HG02885 (cell line): ENCODE measurements around the gene FZD1.
A peak's percentile ranks its signal among the peaks of the same experiment; 100 is the strongest.

Source experiments
- ATAC-seq: cut with Tn5 transposase; IDR thresholded peaks from one replicate; pipeline ENCODE4 v1.9.1; 2021; ENCODE audit warnings: mild to moderate bottlenecking; ENCODE audit not compliant: unreplicated experiment, poor library complexity

The FZD1 gene

DNA sequence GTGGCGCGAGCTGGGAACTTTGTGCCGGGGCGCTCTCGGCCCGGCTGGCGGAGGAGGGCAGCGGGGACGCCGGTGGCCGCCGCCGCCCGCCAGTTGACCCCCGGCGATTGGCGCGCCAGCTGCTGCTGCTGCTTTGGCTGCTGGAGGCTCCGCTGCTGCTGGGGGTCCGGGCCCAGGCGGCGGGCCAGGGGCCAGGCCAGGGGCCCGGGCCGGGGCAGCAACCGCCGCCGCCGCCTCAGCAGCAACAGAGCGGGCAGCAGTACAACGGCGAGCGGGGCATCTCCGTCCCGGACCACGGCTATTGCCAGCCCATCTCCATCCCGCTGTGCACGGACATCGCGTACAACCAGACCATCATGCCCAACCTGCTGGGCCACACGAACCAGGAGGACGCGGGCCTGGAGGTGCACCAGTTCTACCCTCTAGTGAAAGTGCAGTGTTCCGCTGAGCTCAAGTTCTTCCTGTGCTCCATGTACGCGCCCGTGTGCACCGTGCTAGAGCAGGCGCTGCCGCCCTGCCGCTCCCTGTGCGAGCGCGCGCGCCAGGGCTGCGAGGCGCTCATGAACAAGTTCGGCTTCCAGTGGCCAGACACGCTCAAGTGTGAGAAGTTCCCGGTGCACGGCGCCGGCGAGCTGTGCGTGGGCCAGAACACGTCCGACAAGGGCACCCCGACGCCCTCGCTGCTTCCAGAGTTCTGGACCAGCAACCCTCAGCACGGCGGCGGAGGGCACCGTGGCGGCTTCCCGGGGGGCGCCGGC lies 870 bp downstream of the FZD1 start:
- ATAC-seq = peak; percentile 37

DNA sequence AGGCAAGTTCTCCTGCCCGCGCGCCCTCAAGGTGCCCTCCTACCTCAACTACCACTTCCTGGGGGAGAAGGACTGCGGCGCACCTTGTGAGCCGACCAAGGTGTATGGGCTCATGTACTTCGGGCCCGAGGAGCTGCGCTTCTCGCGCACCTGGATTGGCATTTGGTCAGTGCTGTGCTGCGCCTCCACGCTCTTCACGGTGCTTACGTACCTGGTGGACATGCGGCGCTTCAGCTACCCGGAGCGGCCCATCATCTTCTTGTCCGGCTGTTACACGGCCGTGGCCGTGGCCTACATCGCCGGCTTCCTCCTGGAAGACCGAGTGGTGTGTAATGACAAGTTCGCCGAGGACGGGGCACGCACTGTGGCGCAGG lies 1.4 kb downstream of the FZD1 start:
- no peak for ATAC-seq

DNA sequence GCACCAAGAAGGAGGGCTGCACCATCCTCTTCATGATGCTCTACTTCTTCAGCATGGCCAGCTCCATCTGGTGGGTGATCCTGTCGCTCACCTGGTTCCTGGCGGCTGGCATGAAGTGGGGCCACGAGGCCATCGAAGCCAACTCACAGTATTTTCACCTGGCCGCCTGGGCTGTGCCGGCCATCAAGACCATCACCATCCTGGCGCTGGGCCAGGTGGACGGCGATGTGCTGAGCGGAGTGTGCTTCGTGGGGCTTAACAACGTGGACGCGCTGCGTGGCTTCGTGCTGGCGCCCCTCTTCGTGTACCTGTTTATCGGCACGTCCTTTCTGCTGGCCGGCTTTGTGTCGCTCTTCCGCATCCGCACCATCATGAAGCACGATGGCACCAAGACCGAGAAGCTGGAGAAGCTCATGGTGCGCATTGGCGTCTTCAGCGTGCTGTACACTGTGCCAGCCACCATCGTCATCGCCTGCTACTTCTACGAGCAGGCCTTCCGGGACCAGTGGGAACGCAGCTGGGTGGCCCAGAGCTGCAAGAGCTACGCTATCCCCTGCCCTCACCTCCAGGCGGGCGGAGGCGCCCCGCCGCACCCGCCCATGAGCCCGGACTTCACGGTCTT lies 1.9 kb downstream of the FZD1 start:
- no peak for ATAC-seq

DNA sequence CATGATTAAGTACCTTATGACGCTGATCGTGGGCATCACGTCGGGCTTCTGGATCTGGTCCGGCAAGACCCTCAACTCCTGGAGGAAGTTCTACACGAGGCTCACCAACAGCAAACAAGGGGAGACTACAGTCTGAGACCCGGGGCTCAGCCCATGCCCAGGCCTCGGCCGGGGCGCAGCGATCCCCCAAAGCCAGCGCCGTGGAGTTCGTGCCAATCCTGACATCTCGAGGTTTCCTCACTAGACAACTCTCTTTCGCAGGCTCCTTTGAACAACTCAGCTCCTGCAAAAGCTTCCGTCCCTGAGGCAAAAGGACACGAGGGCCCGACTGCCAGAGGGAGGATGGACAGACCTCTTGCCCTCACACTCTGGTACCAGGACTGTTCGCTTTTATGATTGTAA lies 2.5 kb downstream of the FZD1 start:
- no peak for ATAC-seq

DNA sequence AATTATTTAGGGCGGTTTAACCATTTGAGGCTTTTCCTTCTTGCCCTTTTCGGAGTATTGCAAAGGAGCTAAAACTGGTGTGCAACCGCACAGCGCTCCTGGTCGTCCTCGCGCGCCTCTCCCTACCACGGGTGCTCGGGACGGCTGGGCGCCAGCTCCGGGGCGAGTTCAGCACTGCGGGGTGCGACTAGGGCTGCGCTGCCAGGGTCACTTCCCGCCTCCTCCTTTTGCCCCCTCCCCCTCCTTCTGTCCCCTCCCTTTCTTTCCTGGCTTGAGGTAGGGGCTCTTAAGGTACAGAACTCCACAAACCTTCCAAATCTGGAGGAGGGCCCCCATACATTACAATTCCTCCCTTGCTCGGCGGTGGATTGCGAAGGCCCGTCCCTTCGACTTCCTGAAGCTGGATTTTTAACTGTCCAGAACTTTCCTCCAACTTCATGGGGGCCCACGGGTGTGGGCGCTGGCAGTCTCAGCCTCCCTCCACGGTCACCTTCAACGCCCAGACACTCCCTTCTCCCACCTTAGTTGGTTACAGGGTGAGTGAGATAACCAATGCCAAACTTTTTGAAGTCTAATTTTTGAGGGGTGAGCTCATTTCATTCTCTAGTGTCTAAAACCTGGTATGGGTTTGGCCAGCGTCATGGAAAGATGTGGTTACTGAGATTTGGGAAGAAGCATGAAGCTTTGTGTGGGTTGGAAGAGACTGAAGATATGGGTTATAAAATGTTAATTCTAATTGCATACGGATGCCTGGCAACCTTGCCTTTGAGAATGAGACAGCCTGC lies 3.1 kb downstream of the FZD1 start:
- no peak for ATAC-seq

DNA sequence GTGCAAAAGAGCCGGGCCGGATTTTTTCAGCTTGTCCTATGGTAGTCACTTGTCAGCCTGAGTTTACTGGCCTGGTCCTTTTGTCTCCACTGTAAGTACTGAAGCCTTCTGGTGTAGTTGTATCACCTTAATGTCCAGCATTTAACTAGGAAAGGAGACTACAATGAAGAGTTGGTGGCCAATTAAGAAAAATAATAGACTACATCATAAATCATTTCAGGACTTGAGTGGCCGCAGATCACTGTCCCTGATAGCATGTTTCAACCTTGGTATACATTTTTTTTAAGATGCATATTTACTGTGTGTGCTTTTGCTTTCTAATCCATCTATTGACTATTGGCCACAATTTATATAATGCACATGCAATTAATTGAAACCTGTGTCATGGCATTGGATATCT lies 6.1 kb downstream of the FZD1 start:
- ATAC-seq = no peak

DNA sequence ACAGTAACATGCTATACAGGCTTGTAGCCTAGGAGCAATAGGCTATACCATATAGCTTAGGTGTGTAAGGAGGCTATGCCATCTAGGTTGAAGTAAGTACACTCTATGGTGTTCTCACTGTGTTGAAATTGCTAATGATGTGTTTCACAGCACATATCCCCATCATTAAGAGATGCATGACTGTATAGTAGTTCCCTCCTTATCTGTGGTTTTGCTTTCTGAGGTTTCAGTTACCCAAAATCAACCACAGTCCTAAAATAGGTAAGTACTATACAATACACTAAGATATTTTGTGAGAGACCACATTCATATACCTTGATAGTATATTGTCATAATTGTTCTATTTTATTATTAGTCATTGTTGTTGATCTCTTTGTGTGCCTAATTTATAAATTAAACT lies 12.7 kb downstream of the FZD1 start:
- peak; percentile 85 for ATAC-seq

DNA sequence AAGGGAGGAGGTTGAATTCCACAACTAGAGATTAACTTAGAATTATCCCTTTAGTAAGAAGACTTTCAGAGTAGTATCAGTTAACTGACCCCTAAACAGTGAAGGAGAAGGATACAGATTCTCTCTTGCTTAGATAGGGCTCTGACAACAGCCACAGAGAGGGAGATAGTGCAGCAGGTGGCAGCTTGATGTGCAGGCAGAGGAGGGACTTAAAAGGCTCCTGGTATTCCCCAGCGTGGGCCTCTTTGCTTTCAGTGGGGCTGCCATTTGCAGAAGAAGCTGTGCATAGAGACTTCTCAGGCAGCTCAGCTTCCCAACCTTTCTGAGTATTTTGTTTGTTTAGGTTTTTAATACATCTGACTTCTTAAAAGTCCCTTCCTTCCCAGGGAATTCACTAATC lies 16.0 kb downstream of the FZD1 start:
- peak; percentile 71 for ATAC-seq

DNA sequence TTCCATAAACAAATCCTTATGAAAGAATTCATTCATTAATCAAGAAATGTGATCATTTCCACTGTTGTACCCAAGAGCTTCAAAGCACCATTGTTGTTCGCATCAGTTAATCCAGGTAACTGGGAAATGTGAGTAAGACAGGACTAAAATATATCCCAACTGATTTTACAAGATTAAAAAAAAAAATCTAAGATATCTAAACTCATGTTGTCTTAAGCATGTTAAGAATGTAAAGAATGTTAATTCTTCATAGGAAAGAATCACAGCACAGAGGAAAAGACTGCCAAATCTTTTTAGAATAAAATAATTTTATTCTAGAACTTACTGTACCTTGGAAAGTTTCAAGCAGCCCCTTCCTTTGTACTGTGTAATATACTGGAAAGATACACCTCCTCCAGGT lies 16.4 kb downstream of the FZD1 start:
- no peak for ATAC-seq

DNA sequence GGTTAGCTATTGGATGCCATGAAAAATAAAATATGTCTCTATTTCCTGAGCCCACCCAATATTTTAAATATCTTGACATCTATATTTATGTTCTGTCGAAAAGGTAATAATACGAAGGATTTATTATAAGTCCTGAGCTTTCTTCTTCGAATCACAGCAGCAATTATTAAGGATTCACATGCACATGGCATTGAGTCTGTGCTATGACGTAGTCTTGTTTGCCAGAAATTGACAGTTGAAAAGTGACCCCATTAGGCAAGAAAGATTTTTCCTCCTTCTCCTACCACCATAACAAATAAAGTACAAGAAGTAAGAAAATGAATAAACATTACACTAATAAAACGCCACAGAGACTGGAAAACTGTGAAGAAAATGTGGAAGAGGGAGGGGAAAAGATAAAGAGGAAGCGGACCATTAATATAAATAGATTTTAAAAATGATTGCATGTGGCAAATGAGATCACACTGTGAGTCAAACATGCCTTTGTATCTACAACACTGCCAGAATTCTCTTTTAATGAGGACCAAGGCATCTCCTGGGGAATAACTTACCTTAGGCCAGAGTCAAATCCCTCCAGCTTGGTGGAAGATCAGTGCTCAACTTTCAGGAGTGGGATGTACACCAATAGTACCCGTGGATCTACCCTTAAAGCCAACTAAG lies 21.6 kb downstream of the FZD1 start:
- ATAC-seq = no peak

DNA sequence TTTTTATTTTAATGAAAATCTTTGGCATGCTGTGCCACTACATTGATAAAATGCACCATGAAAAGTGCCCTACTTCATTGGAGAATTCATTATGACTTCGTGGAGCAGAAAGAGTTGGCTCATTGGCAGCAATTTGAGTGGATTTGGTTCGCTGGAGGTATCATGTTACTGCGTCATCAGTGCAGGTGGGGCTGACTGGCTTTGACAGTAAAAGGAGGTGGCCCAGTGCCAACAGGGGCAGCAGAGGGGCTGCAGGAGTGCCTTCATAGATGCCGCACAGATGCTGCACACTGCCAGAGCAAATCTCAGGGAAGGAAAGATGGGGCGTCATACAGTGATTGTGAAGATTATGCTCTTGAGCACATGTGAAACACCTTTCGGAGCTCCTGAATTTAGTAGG lies 22.2 kb downstream of the FZD1 start:
- ATAC-seq = no peak

DNA sequence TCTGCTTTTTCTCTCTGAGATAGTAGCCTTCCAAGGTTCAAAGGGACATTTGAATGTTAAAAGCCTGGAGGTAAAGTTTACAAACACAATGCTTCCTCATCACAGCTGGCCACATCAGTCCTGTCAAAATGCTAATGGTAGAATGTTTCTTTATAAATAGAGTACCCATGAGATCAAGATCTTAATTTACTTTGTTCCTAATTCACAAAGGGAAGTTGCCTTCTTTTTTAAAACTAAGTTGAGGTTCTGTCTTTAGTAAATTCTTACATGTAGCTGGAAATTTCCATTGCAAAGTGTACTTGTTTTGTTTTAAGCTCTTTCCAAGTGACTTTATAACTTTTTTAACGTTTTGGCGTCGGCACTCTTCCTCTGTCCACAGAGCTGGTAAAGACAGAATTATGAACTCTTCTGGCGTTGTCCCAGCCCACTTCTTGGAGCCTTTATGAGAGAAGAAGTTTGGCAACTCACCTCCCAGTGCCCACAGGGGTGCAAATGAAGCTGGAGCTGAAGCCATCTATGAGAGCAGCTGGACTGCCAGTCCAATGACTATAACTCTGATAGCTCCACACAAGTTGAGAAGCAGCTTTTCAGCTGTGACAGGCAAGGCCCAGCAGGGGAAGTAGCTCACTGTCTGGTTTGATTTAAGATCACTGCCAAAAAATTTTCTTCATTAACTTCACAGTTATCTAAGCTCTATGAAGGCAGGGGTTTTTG lies 23.3 kb downstream of the FZD1 start:
- ATAC-seq = no peak

DNA sequence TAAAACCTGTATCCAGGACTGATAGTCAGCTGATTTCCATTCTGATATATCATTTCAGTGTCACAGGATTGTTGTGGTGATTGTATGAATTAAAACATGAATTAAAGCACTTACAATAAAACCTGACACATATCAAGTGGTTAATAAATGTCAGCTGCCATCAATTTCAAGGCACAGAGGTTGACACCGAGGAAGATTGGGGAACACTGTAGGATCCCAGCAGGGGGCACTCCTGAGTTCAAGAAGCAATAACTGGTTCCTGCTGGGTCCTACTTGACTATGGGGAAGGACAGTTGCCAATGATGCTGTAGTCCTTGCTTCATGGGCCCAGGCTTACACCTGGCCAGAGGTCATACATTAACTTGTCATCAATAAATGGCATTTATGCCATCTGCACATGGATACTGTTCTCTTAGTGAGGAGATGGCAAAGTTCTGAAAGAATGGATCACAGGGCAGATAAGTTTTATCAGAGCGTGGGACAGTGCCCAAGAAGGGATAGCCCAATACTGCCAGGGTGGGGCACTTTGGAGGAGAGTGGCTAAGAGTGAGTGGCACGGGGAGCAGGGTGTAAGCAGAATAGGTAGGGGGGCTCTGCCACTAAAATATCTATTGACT lies 24.1 kb downstream of the FZD1 start:
- peak; percentile 73 for ATAC-seq

DNA sequence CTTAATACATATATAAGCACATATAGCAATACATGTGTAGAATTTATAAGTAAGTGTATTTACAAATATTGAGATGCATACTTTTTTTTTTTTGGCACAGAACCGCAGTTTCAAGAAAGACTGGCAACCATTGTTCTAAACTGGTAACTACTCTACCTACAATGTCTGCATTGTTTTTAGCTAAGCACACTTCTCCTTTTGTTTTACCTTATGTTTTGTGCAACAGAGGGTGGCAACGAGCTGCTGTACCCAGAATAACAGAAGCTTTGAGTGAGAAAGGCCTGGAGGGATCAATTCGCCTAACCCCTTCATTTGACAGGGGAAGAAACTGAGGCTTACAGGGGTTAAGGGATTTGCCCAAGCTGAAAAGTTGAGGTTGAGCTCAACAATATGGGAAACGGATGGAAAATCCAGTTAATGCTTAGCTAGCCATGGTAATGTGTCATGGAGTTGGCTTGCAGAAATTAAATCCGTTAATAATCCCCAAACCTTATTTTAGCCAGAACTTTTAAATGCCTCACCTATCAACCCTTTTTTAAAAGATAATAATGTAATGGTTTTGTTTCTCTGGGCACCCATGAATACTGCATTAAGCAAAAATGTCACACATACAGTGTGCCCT lies 25.5 kb downstream of the FZD1 start:
- no peak for ATAC-seq

DNA sequence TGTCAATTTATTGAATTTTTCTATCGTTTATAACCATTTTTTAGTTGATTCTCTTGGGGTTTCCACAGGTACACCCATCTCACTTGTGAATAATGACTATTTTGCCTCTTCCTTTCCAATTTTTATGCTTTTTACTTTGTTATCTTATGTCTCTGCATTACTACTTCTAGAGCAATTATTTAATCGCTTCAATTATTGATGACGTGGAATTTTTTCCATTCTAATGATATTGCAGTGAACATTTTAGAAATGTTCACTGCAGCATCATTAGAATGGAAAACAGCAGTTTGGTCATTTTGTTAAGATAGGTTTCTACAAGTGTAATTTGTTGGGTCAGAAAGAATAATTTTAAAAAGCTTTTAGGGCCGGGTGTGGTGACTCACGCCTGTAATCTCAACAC lies 27.1 kb downstream of the FZD1 start:
- no peak for ATAC-seq

DNA sequence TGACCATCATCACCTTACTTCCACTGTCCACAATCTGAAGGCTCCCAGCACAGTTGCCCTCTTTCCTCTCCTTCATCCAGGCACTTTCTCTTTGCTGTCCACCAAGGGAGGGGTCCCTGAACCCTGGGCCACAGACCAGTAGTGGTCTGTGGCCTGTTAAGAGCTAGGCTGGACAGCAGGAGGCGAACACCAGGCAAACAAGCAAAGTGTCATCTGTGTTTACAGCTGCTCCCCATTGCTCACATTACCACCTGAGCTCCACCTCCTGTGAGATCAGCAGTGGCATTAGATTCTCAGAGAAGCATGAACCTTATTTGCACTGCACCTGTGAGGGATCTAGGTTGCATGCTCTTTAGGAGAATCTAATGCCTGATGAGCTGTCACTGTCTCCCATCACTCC lies 27.7 kb downstream of the FZD1 start:
- ATAC-seq = no peak

DNA sequence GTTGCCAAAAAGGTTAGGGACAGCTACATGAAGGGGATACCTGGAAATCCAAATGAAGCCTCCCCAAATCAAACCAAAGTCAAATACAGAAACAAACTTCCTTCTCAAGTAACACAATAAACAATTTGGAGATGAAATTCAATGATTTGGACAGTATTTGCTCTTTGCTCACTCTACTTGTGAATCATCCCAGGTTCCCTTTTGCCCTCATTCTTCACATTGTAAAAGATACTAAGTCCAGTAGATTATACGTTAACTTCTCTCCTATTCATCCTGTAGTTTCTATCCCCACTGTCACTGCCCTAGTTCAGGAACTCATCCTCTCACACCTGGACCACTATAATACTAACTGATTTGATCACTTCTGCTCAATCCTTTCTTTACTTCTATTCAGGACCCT lies 28.3 kb downstream of the FZD1 start:
- no peak for ATAC-seq

DNA sequence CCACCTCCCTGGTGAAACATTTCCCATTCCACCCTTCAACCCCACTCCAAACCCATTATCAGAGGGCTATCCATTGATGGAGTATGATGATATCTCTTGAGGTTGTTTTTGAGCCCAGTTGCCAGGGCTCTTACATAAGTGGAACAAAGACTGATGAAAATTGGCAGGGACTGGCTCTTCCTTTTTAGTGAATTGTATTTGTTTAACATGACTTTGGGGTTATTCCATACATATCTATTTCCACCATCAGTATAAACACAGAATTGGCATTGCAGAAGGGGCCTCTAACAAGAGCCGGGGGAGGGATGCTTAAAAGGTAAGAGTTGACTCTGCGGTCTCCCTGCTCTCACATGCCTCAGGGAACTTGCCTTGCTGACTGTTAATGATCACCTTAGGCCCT lies 28.9 kb downstream of the FZD1 start:
- no peak for ATAC-seq

DNA sequence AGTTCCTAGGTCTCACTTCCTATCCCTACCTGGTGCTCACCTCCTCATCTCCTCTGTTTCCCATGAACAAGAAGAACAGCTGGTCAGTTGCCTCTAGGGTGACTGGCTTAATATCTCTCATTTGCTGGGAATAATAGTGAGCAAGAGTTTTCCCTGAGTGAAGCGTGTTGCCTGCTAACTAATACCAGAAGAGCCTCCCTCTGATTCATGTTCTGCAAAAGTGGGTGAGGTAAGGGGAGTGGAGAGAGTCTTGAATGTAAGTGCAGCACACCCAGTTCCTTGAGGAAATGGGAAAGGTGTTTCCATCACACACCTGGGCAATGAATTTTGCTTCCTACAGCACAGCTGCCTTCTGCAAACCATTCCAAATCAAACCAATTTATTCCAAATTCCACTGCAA lies 29.6 kb downstream of the FZD1 start:
- ATAC-seq = no peak
